KOPT-K1 (cell line): ENCODE data around the gene MUS81.
A peak's percentile ranks its signal among the peaks of the same experiment; 100 is the strongest.

Source experiments
- H3K27ac ChIP-seq: fragments of 200-600 bp; sonication (generic); 2 replicates; pipeline ENCODE4 v1.5.1; 2016; ENCODE audit warnings: antibody characterized with exemption, mild to moderate bottlenecking, low read depth, low read length; ENCODE audit not compliant: poor library complexity, severe bottlenecking
- H3K36me3 ChIP-seq: fragments of 200-600 bp; sonication (generic); 2 replicates; pipeline ENCODE4 v1.5.1; 2017; ENCODE audit warnings: antibody characterized with exemption, mild to moderate bottlenecking, low read length, moderate library complexity; ENCODE audit not compliant: insufficient read depth
- H3K9me3 ChIP-seq: fragments of 200-600 bp; sonication (generic); 2 replicates; pipeline ENCODE4 v1.5.1; 2017; ENCODE audit warnings: antibody characterized with exemption, low read length, mild to moderate bottlenecking; ENCODE audit not compliant: insufficient read depth, poor library complexity, severe bottlenecking

Gene MUS81

DNA sequence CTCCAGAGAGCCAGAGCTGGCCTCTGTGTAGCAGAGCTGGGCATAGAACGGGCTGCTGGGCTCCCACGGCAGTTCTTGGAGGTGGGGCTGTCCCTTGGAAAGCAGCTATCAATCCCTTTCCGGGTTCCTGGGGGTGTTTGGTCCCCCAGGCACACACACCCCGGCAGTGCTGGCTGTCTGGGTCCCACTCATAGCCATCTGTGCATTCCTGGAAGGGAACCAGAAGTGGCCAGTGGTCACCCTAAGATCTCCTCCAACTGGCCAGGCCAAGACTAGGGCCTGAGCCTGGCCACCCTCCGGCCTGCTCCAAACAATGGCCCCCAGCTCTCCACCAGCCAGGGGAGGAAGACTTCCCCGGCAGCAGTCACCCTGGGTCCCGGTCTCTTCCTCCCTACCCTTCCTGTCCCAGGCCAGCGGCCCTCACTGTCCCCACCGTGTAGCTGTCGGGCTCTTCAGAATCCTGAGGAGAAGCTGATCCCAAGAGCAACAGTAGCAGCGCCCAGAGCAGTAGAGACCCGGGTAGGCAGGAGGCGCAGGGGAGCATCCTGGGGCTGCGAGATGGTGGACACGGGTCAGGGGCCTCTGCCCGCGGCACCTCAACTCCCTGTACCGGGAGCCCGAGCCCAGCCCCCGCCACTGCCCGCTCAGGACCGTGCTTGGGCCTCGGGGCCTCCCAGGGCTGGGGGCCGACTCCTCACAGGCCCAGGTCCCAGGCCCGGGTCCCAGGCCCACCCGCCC lies 11.7 kb downstream of the MUS81 start:
- no peaks in the 10 kb centered on the region for H3K9me3 ChIP-seq
- H3K27ac ChIP-seq, result no peak overlapping the region
- H3K36me3 ChIP-seq, result peaks cover 6% of the 10 kb centered on the region; the same call in 1 of the 2 replicates

DNA sequence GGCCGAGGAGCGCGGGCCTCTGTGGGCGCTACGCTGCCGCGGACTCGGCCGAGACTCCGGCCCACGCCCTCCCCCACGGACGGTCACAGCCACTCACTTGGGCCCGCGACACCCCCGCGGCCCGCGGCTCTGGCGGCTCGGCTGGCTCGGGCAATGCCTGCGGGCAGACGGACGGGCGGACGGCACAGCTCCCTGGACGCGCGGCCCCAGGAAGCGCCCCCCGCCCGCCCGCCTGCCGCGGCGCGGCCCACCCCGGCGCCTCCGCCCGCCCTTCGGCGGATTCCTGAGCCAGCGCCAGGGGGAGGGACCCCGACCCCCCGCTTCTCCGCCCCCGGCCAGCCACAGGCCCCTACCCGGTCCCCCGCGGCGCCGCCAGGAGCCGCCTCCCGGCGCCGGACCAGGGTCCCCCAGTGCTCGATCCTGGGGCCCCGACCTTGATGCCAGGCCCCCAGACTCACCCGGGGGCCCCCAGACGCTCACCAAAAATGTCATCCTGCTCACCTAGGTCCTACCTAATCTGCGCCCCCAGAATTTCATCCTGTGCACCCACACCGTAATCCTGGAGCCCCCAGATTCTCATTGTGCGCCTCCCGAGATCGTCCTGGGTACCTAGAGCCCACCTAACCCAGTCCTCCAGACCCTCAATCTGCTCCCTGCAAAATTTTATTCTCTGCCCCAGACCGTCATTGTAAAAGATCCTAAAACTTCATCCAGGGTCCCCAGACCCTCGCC lies 12.5 kb downstream of the MUS81 start, which contains the start of gene EFEMP2:
EFEMP2 (minus strand) TSS at position 215 of the 732 bp plus-strand sequence. CDS start 446 bp downstream, outside the sequence.
- Histone ChIP-seq H3K9me3 (no peaks in the 10 kb centered on the region), H3K27ac (peak within 1 kb of the TSS; percentile 62), H3K36me3 (no peaks in the 10 kb centered on the region)

DNA sequence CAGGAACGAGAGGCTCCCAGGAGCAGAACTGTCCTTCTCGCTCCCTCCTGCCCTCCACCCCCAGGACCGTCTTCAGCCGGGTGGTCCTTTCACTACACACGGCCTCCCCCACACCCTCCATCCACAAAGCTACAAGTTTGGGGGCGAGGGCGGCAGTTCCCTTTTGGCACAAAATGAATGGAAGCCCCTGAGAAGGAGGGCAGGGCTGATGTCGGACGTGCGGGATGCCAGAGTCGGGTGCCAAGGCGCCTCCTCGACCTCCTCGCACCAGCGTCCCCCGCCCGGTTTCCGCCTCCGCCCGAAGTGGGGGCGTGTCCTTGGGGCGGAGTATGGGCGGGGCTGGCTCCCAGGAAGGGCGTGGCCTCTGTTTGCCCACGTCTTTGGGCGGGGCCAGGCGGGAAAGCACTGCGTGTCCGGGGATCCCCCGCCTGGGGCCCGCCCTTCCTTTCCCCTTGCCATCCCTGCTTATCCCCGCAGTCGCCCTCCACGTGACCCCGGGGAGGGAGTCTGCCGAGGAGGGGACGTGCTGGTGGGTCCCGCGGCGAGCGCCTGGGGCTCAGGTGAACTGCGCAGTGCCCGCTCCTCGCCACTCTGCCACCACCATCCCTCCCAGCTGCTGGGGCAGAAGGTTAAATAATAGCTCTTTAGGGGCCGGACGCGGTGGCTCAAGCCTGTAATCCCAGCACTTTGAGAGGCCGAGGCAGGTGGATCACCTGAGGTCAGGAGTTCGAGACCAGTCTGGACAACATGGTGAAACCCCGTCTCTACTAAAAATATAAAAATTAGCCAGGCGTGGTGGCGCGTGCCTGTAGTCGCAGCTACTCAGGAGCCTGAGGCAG lies 13.3 kb downstream of the MUS81 start:
- no peaks in the 10 kb centered on the region for H3K36me3 ChIP-seq
- no peaks in the 10 kb centered on the region for H3K9me3 ChIP-seq
- peak overlapping the region; percentile 62 for H3K27ac ChIP-seq

DNA sequence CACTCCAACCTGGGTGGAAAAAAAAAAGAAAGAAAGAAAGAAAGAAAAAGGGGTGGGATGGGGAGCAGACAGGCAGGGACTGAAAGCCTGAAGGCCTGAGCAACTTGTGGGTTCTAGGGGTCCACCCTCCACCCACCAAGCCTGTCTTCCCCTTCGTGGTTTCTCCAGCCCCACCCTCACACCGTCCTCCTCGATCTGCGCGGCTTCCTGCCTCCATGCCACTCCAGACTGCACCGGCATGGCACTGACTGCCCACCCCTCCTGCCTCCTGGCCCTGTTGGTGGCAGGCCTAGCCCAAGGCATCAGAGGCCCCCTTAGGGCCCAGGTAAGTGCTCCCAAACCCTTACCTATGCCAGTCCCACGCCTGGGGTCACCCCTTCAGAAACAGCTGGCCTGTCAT lies 19.4 kb downstream of the MUS81 start, which contains the start of gene CTSW:
CTSW (plus strand) TSS at position 221 of the 400 bp plus-strand sequence; CDS start at position 239, 18 bp downstream.
- H3K9me3 ChIP-seq, result no peaks in the 10 kb centered on the region
- peak within 1 kb of the TSS; percentile 51 for H3K27ac ChIP-seq
- peaks cover 32% of the 10 kb centered on the region for H3K36me3 ChIP-seq

DNA sequence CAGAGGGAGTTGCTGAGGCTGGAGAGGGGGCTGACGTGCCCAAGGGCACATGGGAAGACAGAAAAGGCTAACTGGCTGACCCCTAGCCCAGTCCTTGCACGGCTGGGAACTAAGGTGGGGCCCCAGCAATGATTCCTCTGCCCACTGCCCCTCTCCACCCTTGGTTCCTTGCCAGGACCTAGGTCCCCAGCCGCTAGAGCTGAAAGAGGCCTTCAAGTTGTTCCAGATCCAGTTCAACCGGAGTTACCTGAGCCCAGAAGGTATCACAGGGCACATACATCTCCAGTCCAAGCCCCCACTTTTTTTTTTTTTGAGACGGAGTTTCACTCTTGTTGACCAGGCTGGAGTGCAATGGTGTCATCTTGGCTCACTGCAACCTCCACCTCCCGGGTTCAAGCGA lies 19.8 kb downstream of the MUS81 start:
- Histone ChIP-seq H3K36me3 (peaks cover 36% of the 10 kb centered on the region), H3K27ac (peak overlapping the region; percentile 51), H3K9me3 (no peaks in the 10 kb centered on the region)

DNA sequence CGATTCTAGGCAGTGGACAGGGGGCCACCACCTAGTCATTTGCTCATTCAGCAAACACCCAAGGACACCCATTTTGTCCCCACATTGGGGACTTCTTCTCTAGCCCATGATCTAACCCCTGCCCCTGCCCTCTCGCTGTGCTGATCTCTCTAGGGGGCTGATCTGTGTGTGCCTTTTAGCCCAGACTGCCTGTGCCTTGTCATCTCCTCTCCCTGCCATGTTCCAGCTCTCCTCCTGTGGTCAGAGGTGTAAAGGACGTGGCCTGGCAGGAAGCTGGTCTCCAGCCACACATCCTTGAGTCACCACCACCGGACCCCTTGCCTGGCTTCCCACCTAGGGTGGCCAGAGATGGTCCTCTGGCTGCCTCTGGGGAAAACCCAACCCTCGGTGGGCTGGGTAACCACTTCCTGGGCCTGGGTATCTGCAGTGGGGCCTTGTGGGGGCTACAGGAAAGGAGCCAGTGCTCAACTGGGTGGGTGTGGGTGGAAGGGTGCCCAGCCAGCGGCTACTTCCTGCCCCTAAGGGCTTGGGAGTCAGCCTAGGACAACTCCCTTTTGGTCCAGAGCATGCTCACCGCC lies 20.7 kb downstream of the MUS81 start:
- peak overlapping the region; percentile 51 for H3K27ac ChIP-seq
- H3K36me3 ChIP-seq, result peaks cover 45% of the 10 kb centered on the region
- no peaks in the 10 kb centered on the region for H3K9me3 ChIP-seq

DNA sequence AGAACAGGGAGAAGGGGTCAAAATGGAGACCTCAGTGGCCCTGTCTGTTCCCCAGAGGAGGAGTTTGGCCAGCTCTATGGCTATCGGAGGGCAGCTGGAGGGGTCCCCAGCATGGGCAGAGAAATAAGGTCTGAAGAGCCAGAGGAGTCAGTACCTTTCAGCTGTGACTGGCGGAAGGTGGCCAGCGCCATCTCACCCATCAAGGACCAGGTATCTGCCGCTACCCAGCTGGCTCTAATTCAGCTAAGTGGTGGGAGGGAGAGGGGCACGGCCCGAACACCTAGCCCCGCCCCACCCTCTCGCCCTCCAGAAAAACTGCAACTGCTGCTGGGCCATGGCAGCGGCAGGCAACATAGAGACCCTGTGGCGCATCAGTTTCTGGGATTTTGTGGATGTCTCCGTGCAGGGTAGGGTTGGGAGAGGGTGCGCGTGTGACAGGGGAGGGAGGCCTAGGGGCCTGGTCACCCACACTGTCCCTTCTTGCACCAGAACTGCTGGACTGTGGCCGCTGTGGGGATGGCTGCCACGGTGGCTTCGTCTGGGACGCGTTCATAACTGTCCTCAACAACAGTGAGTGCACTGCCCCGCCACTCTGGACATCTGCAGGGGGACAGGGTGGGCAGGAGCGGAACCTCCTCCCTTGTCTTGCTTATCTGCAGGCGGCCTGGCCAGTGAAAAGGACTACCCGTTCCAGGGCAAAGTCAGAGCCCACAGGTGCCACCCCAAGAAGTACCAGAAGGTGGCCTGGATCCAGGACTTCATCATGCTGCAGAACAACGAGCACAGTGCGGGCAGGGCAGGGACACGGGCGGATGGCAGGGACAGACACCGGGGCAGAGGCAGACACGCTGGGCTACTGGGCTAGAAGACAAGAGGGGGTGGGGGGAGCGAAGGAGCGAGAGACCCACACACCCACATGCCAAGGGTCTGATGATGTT lies 22.2 kb downstream of the MUS81 start:
- peaks cover 56% of the 10 kb centered on the region for H3K36me3 ChIP-seq

DNA sequence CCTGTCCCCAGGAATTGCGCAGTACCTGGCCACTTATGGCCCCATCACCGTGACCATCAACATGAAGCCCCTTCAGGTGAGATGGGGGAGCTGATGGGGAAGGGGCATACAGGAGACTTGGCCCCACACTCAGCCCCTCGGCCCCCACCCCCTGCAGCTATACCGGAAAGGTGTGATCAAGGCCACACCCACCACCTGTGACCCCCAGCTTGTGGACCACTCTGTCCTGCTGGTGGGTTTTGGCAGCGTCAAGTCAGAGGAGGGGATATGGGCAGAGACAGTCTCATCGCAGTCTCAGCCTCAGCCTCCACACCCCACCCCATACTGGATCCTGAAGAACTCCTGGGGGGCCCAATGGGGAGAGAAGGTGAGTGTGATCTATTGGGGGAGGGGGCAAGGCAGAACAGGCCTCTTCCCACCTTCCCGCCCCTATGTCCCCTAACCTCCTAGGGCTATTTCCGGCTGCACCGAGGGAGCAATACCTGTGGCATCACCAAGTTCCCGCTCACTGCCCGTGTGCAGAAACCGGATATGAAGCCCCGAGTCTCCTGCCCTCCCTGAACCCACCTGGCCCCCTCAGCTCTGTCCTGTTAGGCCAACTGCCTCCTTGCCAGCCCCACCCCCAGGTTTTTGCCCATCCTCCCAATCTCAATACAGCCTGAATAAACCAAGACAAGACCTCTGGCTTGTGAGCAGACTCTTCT lies 23.0 kb downstream of the MUS81 start:
- H3K36me3 ChIP-seq, result peaks cover 56% of the 10 kb centered on the region

More for the DNA sequence above, 22.2 kb downstream of the MUS81 start:
- no peaks in the 10 kb centered on the region for H3K9me3 ChIP-seq
- H3K27ac ChIP-seq, result no peak overlapping the region

DNA sequence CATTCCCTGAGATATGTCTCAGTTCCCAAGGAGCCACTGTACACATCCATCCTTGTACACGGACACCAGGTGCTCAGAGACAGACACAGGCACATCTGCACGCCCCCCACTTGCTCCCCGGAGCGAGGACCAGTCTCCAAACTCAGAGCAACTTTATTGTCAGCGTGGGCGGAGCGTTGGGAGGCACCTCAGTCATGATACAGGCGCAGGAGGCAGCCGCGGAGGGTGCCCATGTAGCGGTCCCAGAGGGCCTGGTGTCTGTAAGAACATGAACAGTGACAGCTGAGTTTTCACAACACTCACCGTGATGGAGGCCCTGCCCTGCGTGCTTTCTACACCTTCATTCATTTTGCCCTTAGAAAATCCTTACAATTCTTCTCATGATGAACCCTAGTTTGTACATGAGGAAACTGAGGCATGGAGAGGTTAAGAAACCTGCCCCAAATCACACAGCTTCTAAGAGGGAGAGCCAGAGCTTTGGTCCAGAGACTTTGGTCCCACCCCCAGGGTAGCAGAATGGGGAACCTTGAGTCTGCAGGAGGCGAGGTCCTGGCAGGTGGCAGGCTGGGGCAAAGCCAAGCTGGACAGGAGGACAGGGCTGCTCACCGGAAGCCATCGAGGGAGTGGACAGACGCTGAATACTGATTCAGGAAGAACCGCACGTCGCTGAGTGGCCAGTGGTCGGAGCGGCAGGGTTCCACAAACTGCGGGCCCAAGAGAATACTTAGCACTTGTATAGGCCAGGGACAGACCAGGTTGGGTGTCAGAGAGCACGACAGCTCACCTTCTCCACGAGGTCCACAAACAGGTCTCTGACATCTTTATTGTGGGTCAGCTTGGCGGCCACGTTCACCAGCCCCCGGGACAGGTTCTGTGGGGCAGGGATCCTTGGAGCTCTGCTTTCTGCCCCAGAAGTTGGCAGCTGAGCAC lies 23.8 kb downstream of the MUS81 start:
- H3K27ac ChIP-seq, result no peak overlapping the region
- H3K36me3 ChIP-seq, result peaks cover 56% of the 10 kb centered on the region
- H3K9me3 ChIP-seq, result no peaks in the 10 kb centered on the region

More for the DNA sequence above, 23.0 kb downstream of the MUS81 start:
- no peaks in the 10 kb centered on the region for H3K9me3 ChIP-seq
- H3K27ac ChIP-seq, result no peak overlapping the region

DNA sequence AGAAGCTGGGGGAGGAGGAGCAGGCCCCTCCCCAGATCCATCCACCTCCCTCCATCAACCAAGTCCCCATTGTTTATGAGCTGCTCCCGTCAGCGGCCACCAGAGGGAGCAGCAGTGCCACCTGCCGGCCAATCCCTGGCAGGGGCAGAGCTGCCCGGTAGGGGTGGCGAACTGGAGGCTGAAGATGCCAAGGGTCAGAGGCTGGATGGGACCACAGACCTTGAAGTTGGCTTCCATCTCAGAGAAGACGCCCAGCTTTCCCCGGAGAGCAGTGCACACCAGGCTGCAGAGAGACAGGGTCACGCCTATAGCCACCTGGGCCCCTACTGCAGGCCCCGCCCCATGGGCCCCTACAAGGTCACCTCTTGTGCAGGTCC lies 24.5 kb downstream of the MUS81 start:
- Histone ChIP-seq H3K36me3 (peaks cover 56% of the 10 kb centered on the region), H3K27ac (no peak overlapping the region), H3K9me3 (no peaks in the 10 kb centered on the region)

DNA sequence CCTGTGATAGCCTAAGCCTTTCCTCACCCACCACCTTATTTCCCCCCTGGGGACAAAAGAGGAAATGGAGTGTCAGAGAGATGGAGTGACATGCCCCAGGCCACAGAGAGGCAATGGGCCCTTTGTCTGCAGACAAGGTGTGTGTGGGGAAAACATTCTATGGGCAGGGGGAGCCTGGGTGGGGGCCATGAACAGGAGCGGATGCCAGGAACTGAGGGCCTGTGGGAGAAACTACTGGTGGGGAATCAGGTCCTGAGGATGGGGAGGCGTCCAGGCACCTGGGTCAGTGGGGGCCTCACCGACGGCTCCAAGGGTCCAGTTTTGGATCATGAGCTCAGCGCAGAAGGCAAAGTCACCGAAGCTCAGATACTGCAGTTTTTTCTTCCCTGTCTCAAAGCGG lies 25.0 kb downstream of the MUS81 start:
- Histone ChIP-seq H3K27ac (no peak overlapping the region), H3K36me3 (peaks cover 56% of the 10 kb centered on the region), H3K9me3 (no peaks in the 10 kb centered on the region)

DNA sequence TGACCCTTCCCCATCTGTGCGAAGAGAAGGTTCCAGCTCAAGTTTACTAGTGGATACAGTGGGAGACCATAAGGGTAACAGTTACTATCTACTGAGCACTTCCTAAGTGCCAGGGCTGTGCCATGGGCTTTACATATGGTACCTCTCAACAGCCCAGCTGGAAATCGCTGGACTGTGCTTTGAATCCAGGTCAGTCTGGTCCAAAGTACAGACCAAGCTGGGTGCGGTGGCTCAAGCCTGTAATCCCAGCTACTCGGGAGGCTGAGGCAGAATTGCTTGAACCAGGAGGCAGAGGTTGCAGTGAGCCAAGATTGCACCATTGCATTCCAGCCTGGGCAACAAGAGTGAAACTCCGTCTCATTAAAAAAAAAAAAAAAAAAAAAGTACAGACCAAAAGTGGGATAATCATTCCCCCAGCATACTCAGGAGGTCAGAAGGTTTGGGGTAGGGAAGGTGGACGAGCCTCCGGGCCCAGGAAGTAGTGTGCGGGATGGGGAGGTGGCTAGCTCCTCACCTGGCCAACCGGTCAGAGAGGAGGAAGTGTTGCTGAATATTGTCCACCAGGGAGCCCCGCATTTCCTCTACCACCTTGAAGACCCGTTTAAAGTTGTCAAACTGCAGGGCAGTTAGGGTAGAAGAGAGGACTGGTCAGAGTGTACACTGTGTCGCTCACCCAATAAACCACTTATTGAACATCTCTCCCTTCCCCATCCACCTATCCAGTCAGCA lies 25.7 kb downstream of the MUS81 start:
- H3K9me3 ChIP-seq, result no peaks in the 10 kb centered on the region
- H3K36me3 ChIP-seq, result peaks cover 56% of the 10 kb centered on the region
- no peak overlapping the region for H3K27ac ChIP-seq
